Ascending aorta (tissue), 2 donors: ENCODE results near the gene HINT3. TPM values are rescaled to one million over a fixed set of nuclear protein-coding genes. Genes with fewer than 3 reads are reported as not detected.
A peak's percentile ranks its signal among the peaks of the same experiment; 100 is the strongest.

Experiments
- DNase-seq, 2 donors: peaks; one replicate each; pipeline ENCODE4 v3.0.0-alpha.2; 2019; ENCODE audit warnings: low spot score in 2 of 2
- H3K27ac ChIP-seq, 2 donors: fragments of 200-600 bp; sonication (generic); one replicate each; pipeline ENCODE4 v1.5.1; 2016 to 2017; ENCODE audit warnings: mild to moderate bottlenecking in 1 of 2
- H3K27me3 ChIP-seq: fragments of 200-600 bp; sonication (generic); one replicate; pipeline ENCODE4 v1.5.1; 2017
- H3K36me3 ChIP-seq, 2 donors: fragments of 200-600 bp; sonication (generic); one replicate each; pipeline ENCODE4 v1.5.1; 2016
- H3K4me1 ChIP-seq, 2 donors: fragments of 200-600 bp; sonication (generic); one replicate each; pipeline ENCODE4 v1.5.1; 2016 to 2017; ENCODE audit warnings: mild to moderate bottlenecking in 1 of 2
- H3K4me3 ChIP-seq, 2 donors: fragments of 200-600 bp; sonication (generic); one replicate each; pipeline ENCODE4 v1.5.1; 2016 to 2017; ENCODE audit warnings: mild to moderate bottlenecking in 1 of 2
- H3K9me3 ChIP-seq, 2 donors: fragments of 200-600 bp; sonication (generic); one replicate each; pipeline ENCODE4 v1.5.1; 2016
- intact Hi-C: fragments of 100-400 bp; cut with DNase I; formaldehyde crosslinking; loops from one replicate; pipeline ENCODE4 v1.15.1; 2023
- total RNA-seq: library from RNA; depleted of rRNA; stranded (reverse); fragments of >200 nt; gene quantifications from one replicate; pipeline ENCODE4 v1.1.0, GENCODE V29; 2016
- TF ChIP-seq, protein P1 (sequence below), 3 experiments: fragments of 200-600 bp in 2 of 3; fragments of 450-650 bp in 1 of 3; sonication (generic) in 2 of 3; IDR thresholded peaks; one replicate each; pipeline ENCODE4 v1.5.1; 2016 to 2019; ENCODE audit warnings: antibody characterized with exemption in 3 of 3, mild to moderate bottlenecking in 1 of 3, moderate library complexity in 1 of 3

Gene HINT3
- total RNA-seq, 1 donor from 2014 or later = 5.2 TPM

DNA sequence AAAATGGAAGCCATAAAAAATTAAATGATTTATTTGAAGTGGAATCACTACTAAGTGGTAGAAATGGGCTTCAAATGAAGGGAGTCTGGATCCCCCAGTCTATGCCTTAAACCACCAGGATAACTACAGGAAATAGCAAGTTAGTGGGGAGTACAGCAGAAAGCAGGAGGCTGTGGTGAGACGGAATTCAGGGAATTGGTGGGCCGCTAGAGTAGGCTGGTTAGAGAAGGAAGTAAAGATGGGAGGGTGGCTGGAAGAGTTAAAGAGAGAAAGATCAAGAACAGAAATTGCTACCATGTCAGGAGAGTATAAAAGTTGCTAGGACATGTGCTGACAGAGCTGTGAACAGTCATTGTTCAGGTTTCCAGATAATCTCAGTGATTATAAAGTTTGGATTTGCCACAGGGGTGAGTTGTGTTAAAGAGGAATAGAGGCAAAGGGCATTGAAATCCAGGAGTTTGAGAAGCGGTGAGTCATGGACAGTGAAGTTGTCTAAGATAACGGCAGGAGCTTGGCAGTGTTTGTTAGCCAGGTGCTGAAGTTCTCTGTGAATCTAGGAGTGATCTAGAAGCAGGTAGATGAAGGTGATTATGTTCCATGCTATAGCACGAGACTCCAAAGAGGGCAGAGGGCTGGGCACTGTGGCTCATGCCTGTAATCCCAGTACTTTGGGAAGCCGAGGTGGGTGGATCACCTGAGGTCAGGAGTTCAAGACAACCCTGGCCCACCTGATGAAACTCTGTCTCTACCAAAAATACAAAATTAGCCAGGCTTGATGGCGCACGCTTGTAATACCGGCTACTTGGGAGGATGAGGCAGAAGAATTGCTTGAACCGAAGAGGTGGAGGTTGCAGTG lies 13.7 kb upstream of the HINT3 start:
- Histone ChIP-seq H3K27ac (no peak overlapping the region), H3K9me3 (no peaks in the 10 kb centered on the region), H3K4me1 (peaks cover 7 to 16% of the 10 kb centered on the region in 2 donors), H3K36me3 (no peaks in the 10 kb centered on the region), H3K27me3 (no peaks in the 10 kb centered on the region), H3K4me3 (no peak overlapping the region)
- intact Hi-C loops = no loop called here
- DNase-seq = no peak
- TF ChIP-seq, protein P1, sequence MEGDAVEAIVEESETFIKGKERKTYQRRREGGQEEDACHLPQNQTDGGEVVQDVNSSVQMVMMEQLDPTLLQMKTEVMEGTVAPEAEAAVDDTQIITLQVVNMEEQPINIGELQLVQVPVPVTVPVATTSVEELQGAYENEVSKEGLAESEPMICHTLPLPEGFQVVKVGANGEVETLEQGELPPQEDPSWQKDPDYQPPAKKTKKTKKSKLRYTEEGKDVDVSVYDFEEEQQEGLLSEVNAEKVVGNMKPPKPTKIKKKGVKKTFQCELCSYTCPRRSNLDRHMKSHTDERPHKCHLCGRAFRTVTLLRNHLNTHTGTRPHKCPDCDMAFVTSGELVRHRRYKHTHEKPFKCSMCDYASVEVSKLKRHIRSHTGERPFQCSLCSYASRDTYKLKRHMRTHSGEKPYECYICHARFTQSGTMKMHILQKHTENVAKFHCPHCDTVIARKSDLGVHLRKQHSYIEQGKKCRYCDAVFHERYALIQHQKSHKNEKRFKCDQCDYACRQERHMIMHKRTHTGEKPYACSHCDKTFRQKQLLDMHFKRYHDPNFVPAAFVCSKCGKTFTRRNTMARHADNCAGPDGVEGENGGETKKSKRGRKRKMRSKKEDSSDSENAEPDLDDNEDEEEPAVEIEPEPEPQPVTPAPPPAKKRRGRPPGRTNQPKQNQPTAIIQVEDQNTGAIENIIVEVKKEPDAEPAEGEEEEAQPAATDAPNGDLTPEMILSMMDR (IDR thresholded peaks at IDR 0.05) = no peak

DNA sequence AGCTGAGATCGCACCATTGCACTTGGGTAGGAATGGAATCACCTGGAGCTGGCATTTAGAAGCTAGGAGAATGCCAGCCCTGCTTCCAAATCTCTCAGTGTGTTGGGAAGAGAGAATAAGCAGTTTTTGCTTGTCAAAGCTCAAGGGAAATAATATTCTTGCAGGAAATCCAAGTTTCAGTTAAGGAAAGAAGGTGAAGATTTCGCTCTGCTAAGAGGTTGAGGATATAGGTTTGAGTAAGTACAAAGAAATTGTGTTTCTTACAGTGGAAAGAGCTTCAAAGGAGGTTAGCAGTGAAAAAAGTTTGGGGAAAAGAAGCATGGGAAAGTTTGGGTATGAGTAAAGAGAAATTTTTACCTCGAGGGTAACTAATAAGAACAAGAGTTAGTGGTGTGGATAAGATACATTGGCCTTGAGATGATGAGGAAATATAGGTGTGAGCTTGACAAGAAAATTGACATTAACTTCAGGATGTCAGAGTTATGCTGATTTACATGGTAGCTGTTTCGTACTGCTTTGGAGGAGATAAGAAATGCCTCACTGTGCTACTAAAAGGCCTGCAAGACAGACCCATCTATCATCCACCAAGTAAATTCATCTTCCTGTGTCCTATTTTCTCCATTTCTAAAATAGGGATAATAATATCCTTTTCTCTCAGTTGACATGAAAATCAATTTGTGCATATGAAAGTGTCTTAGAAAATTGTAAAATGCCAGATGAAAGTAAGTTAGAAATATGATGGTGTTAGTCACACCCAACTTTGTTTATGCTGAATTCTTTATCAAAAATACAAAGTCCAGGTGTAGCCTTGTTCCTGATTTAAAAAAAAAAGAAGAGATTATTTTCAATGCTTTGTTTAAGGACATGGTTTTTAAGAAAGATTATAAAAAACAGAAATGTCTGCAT lies 12.8 kb upstream of the HINT3 start:
- no peak for DNase-seq
- TF ChIP-seq, protein P1 (IDR thresholded peaks at IDR 0.05) = no peak
- intact Hi-C loops = no loop called here
- H3K36me3 ChIP-seq = no peaks in the 10 kb centered on the region
- H3K4me1 ChIP-seq = peaks cover 7 to 18% of the 10 kb centered on the region in 2 donors
- H3K27ac ChIP-seq = peak overlapping the region; percentile 50 to 56
- no peaks in the 10 kb centered on the region for H3K27me3 ChIP-seq
- H3K4me3 ChIP-seq = no peak overlapping the region
- no peaks in the 10 kb centered on the region for H3K9me3 ChIP-seq

DNA sequence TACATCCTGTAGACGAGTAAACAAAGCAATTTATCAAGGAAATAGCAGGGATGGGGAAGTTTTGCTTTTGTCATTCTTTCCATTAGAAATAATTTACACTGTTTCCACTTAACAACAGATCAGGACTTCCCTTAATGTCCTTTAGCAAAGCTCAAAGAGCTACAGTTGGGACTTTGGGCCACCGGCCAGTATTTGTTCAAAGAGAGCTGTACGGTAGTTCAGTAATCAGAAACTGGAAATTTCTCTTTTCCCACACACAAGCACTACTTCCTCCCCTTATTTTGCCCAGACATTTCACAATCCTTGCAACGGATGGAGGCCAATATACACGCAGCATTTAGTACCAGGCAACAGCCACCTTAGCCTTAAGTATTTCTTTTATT lies 12.1 kb upstream of the HINT3 start:
- no peaks in the 10 kb centered on the region for H3K36me3 ChIP-seq
- peak overlapping the region; percentile 50 to 56 for H3K27ac ChIP-seq
- peaks cover 7 to 18% of the 10 kb centered on the region in 2 donors for H3K4me1 ChIP-seq
- TF ChIP-seq, protein P1 (IDR thresholded peaks at IDR 0.05) = no peak
- intact Hi-C loops = no loop called here
- no peaks in the 10 kb centered on the region for H3K27me3 ChIP-seq
- H3K9me3 ChIP-seq = no peaks in the 10 kb centered on the region
- H3K4me3 ChIP-seq = no peak overlapping the region
- peak in 1 of 2 donors; percentile 84 for DNase-seq

DNA sequence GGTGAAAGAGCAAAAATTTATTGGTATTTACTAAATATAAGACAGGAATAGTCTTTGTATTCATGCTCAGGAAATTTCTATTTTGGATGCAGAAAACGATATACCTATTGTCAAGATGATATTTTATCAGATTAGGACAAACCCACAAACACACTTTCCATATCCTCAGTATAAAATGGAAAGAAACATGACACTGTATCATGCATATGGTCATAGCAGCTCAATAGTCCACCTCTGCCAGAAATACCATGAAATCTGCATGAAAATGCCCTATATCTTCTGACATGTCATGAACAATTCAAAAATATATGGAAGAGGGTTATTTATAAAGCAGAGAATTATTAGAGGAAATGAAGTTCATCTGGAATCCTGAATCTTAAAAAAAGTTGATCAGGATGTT lies 11.7 kb upstream of the HINT3 start:
- intact Hi-C loops = no loop called here
- Histone ChIP-seq H3K4me1 (peaks cover 7 to 18% of the 10 kb centered on the region in 2 donors), H3K36me3 (no peaks in the 10 kb centered on the region), H3K9me3 (no peaks in the 10 kb centered on the region), H3K27me3 (no peaks in the 10 kb centered on the region), H3K4me3 (no peak overlapping the region), H3K27ac (peak overlapping the region; percentile 50 to 56)
- TF ChIP-seq, protein P1 (IDR thresholded peaks at IDR 0.05) = no peak
- no peak for DNase-seq

DNA sequence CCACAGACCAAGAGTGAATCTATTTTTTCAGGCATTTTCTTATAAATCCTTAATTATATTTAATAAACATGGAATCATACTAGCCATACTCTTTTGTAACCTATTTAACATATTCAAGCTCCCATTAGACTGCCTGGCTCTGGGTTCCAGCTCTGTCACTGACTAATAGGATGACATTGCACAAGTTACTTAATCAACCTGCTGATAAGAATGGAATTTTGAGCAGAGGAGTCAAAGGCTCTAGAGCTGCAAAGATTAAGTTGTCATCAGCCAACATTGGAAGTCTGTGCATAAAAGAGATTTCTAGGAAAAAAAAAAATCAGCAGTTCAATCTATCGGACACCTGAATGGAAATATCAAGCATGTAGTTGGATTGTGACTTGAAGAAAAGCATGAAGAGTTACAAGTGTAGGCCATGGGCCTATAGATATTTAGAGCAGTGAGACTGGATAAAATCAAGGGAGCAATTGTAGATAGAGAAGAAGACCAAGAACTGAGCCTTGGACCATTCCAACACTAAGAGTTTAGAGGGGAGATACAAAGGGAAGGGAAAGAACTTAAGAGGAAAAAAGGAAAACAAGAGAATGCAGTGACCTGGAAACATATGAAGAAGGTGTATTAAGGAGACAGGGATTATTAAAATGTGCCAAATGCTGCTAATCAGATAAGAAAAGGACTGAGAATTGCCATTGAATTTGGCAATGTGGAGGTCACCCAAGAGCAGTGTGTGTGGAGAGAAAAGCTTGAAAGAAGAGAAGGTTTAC lies 11.0 kb upstream of the HINT3 start:
- H3K36me3 ChIP-seq = no peaks in the 10 kb centered on the region
- DNase-seq = no peak
- intact Hi-C loops = no loop called here
- no peaks in the 10 kb centered on the region for H3K27me3 ChIP-seq
- TF ChIP-seq, protein P1 (IDR thresholded peaks at IDR 0.05) = no peak
- H3K9me3 ChIP-seq = no peaks in the 10 kb centered on the region
- H3K4me1 ChIP-seq = peaks cover 7 to 18% of the 10 kb centered on the region in 2 donors
- no peak overlapping the region for H3K4me3 ChIP-seq
- peak overlapping the region; percentile 56 to 79 for H3K27ac ChIP-seq
